ENCODE measurements around the gene SCAF11. TPM values are rescaled to one million over a fixed set of nuclear protein-coding genes. Genes with fewer than 3 reads are reported as not detected.

SCAF11 gene
- total RNA-seq, 1 donor from 2014 or later, result 35.7 TPM

DNA sequence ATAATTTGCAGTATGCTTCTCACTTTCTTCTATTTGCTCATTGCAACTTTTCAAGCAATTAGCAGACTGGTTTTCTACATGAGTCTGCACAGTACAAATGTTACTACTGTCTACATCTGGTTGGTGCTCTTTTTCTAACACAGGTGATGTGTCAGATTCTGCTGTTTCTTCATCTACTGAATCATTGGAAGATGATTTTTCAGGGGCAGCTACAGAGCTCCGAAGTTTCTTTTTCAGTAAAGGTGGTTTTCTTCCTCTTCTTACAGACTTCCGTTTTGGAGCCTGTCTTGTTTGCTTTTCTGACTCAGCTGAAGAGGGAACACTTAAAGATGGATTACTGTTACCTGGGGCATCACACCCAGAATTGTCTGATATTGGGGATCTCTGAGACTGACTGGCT lies 62.1 kb downstream of the SCAF11 start:
- no peak overlapping the region for H3K27ac ChIP-seq
- H3K36me3 ChIP-seq, result peaks cover 46 to 58% of the 10 kb centered on the region in 2 donors
- intact Hi-C loops (cut with DNase I), result no loop called here
- H3K27me3 ChIP-seq, result no peaks in the 10 kb centered on the region
- H3K9me3 ChIP-seq, result no peaks in the 10 kb centered on the region
- no peak for DNase-seq (ENCODE audit: low spot score in 2 of 2)
- H3K4me3 ChIP-seq, result no peak overlapping the region
- TF ChIP-seq, protein P1, sequence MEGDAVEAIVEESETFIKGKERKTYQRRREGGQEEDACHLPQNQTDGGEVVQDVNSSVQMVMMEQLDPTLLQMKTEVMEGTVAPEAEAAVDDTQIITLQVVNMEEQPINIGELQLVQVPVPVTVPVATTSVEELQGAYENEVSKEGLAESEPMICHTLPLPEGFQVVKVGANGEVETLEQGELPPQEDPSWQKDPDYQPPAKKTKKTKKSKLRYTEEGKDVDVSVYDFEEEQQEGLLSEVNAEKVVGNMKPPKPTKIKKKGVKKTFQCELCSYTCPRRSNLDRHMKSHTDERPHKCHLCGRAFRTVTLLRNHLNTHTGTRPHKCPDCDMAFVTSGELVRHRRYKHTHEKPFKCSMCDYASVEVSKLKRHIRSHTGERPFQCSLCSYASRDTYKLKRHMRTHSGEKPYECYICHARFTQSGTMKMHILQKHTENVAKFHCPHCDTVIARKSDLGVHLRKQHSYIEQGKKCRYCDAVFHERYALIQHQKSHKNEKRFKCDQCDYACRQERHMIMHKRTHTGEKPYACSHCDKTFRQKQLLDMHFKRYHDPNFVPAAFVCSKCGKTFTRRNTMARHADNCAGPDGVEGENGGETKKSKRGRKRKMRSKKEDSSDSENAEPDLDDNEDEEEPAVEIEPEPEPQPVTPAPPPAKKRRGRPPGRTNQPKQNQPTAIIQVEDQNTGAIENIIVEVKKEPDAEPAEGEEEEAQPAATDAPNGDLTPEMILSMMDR (IDR thresholded peaks at IDR 0.05), result no peak
- peaks cover 0 to 4% of the 10 kb centered on the region in 2 donors for H3K4me1 ChIP-seq

GRCh38 chr12:45918818-45919217 lies 71.6 kb downstream of the SCAF11 start:
- TF ChIP-seq, protein P1 (IDR thresholded peaks at IDR 0.05), result no peak
- no peak overlapping the region for H3K4me3 ChIP-seq
- H3K36me3 ChIP-seq, result peaks cover 35 to 37% of the 10 kb centered on the region in 2 donors
- H3K9me3 ChIP-seq, result no peaks in the 10 kb centered on the region
- H3K27me3 ChIP-seq, result no peaks in the 10 kb centered on the region
- DNase-seq (ENCODE audit: low spot score in 2 of 2), result no peak
- intact Hi-C loops (cut with DNase I), result no loop called here
- no peaks in the 10 kb centered on the region for H3K4me1 ChIP-seq
- no peak overlapping the region for H3K27ac ChIP-seq

GRCh38 chr12:45915405-45915804 lies 75.0 kb downstream of the SCAF11 start:
- no peaks in the 10 kb centered on the region for H3K27me3 ChIP-seq
- DNase-seq (ENCODE audit: low spot score in 2 of 2), result no peak
- H3K27ac ChIP-seq, result no peak overlapping the region
- intact Hi-C loops (cut with DNase I), result no loop called here
- no peaks in the 10 kb centered on the region for H3K4me1 ChIP-seq
- H3K4me3 ChIP-seq, result no peak overlapping the region
- no peaks in the 10 kb centered on the region for H3K9me3 ChIP-seq
- TF ChIP-seq, protein P1 (IDR thresholded peaks at IDR 0.05), result no peak
- H3K36me3 ChIP-seq, result peaks cover 8 to 16% of the 10 kb centered on the region in 2 donors

DNA sequence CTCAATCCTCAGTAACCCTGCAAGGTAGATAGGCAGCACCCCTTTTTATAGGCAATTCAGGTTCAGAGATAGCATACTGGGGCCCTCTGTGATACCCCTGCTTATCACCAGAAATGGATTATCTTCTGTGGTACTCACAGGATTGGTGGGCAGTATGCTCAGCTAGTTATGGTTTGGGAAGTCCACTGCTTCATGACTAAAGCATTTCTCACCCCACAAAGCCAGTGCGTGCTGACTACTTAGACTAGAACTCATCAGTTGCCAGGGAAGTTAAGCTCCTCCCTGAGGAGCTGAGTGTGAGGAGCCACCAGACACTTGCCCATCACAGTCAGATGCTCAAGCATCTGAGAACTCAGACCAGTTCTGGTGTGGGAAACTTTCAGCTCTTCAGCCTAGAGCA lies 76.3 kb downstream of the SCAF11 start:
- Histone ChIP-seq H3K27ac (no peak overlapping the region), H3K27me3 (no peaks in the 10 kb centered on the region), H3K4me1 (no peaks in the 10 kb centered on the region), H3K9me3 (no peaks in the 10 kb centered on the region), H3K4me3 (no peak overlapping the region), H3K36me3 (peaks cover 8 to 11% of the 10 kb centered on the region in 2 donors)
- intact Hi-C loops (cut with DNase I), result no loop called here
- TF ChIP-seq, protein P1 (IDR thresholded peaks at IDR 0.05), result no peak
- no peak for DNase-seq (ENCODE audit: low spot score in 2 of 2)

DNA sequence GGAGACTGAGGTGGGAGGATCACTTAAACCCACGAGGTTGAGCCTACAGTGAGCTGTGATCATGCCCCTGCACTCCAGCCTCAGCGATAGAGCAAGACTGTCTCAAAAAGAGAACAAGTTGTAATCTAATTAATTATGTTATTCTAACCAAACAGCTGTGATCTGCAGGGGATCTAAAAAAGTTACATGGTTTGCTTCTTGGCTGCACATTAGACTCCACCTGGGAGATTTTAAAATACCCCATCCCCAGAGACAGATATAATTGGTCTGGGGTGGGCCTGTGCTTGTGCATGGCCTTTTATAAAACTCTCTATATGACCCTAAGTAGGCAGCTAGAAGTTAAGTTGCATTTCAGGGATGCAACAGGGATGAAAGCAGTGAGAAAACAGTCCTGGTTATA lies 76.7 kb downstream of the SCAF11 start:
- Histone ChIP-seq H3K4me3 (no peak overlapping the region), H3K27ac (no peak overlapping the region), H3K4me1 (no peaks in the 10 kb centered on the region), H3K27me3 (no peaks in the 10 kb centered on the region), H3K9me3 (no peaks in the 10 kb centered on the region), H3K36me3 (peaks cover 8% of the 10 kb centered on the region in 2 donors)
- no peak for DNase-seq (ENCODE audit: low spot score in 2 of 2)
- intact Hi-C loops (cut with DNase I), result no loop called here
- TF ChIP-seq, protein P1 (IDR thresholded peaks at IDR 0.05), result no peak

DNA sequence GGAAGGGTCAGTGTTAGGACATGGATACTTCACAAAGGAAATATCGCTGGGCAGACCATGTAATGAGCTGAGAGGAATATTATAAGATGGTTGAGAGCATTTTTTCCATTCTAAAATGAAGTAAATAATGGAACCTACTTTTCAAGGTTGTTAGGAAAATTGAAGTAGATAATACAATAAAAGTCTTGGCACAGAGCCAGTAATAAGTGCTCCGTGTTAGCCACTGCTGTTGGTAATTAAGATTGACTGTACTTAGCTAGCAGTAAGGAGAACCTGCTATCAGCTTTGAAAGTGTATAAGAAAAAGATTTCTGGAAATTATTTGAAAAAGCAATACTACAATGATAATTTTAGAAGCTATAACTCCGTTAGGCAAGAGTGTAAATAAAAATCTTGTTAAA lies 77.6 kb downstream of the SCAF11 start:
- no peak overlapping the region for H3K4me3 ChIP-seq
- DNase-seq (ENCODE audit: low spot score in 2 of 2), result no peak
- H3K4me1 ChIP-seq, result no peaks in the 10 kb centered on the region
- H3K27me3 ChIP-seq, result no peaks in the 10 kb centered on the region
- intact Hi-C loops (cut with DNase I), result no loop called here
- no peaks in the 10 kb centered on the region for H3K36me3 ChIP-seq
- TF ChIP-seq, protein P1 (IDR thresholded peaks at IDR 0.05), result no peak
- no peaks in the 10 kb centered on the region for H3K9me3 ChIP-seq
- H3K27ac ChIP-seq, result no peak overlapping the region
